CD14-positive monocyte (primary cell): Measurements from ENCODE around the gene NEIL1. TPM values are rescaled to one million over a fixed set of nuclear protein-coding genes. Genes with fewer than 3 reads are reported as not detected.

Source experiments
- DNase-seq, 3 donors: peaks; one replicate each; pipeline ENCODE4 v3.0.0-alpha.2; 2011 to 2022
- H2AFZ ChIP-seq: 2 replicates; pipeline ENCODE4 v1.6.0; 2012; ENCODE audit warnings: mild to moderate bottlenecking, low read depth, low read length, inconsistent platforms; ENCODE audit not compliant: insufficient read depth, poor library complexity, severe bottlenecking
- H3K27ac ChIP-seq, 2 donors: 1 replicate in 1 of 2; 2 replicates in 1 of 2; pipeline ENCODE4 v1.5.1; 2012 to 2013; ENCODE audit warnings: low read length in 2 of 2, control low read depth in 1 of 2, inconsistent platforms in 1 of 2, low read depth in 1 of 2, mild to moderate bottlenecking in 1 of 2
- H3K27me3 ChIP-seq, 2 donors: one replicate each; pipeline versions ENCODE4 v1.6.0 to v1.6.1; 2011 to 2013; ENCODE audit warnings: low read length in 2 of 2; ENCODE audit not compliant: control insufficient read depth in 2 of 2, insufficient read depth in 2 of 2
- H3K36me3 ChIP-seq, 2 donors: replicated peaks in 1 of 2; 1 replicate in 1 of 2; 2 replicates in 1 of 2; pipeline versions ENCODE4 v1.5.1 to v1.6.1; 2012 to 2013; ENCODE audit warnings: low read length in 2 of 2, control low read depth in 1 of 2, inconsistent platforms in 1 of 2, mild to moderate bottlenecking in 1 of 2; ENCODE audit not compliant: insufficient read depth in 2 of 2, control insufficient read depth in 1 of 2
- H3K4me1 ChIP-seq, 2 donors: 1 replicate in 1 of 2; 2 replicates in 1 of 2; pipeline versions ENCODE4 v1.5.1 to v1.6.1; 2012 to 2013; ENCODE audit warnings: low read length in 2 of 2, control low read depth in 1 of 2, inconsistent platforms in 1 of 2, mild to moderate bottlenecking in 1 of 2, moderate library complexity in 1 of 2; ENCODE audit not compliant: insufficient read depth in 2 of 2, control insufficient read depth in 1 of 2
- H3K4me2 ChIP-seq: replicated peaks from 2 replicates; pipeline ENCODE3; 2012; ENCODE audit warnings: low read length, moderate library complexity, mild to moderate bottlenecking; ENCODE audit not compliant: poor library complexity, severe bottlenecking; ENCODE audit errors: extremely low read depth
- H3K4me3 ChIP-seq, 3 experiments: fragments of 200-600 bp in 1 of 3; sonication (generic) in 1 of 3; replicated peaks in 1 of 3; 1 replicate in 2 of 3; 2 replicates in 1 of 3; pipeline ENCODE4 v1.5.1; 2011 to 2013; ENCODE audit warnings: low read length in 3 of 3, mild to moderate bottlenecking in 3 of 3, control low read depth in 2 of 3, low read depth in 2 of 3, inconsistent platforms in 1 of 3, moderate library complexity in 1 of 3
- H3K79me2 ChIP-seq: 2 replicates; pipeline ENCODE4 v1.6.0; 2012; ENCODE audit warnings: mild to moderate bottlenecking, control low read depth, inconsistent platforms, low read length, moderate library complexity; ENCODE audit not compliant: insufficient read depth
- H3K9ac ChIP-seq: 2 replicates; pipeline ENCODE4 v1.6.0; 2017; ENCODE audit warnings: low read length, mild to moderate bottlenecking; ENCODE audit not compliant: insufficient read depth, poor library complexity, severe bottlenecking
- H3K9me3 ChIP-seq, 2 donors: replicated peaks in 1 of 2; 1 replicate in 1 of 2; 2 replicates in 1 of 2; pipeline versions ENCODE4 v1.5.1 to v1.6.1; 2012 to 2013; ENCODE audit warnings: low read length in 2 of 2, control low read depth in 1 of 2; ENCODE audit not compliant: control insufficient read depth in 1 of 2, insufficient read depth in 1 of 2
- H4K20me1 ChIP-seq: 2 replicates; pipeline ENCODE4 v1.6.0; 2012; ENCODE audit warnings: mild to moderate bottlenecking, low read length, control low read depth, moderate library complexity; ENCODE audit not compliant: insufficient read depth
- H3K27ac Mint-ChIP-seq, 7 donors: one replicate each; pipeline ENCODE4 v1.8.0; 2020; ENCODE audit warnings: mild to moderate bottlenecking in 7 of 7, mixed read lengths in 7 of 7, moderate library complexity in 6 of 7, inconsistent platforms in 2 of 7
- H3K27me3 Mint-ChIP-seq, 3 donors: one replicate each; pipeline ENCODE4 v1.8.0; 2021 to 2022; ENCODE audit warnings: low read depth in 3 of 3, mild to moderate bottlenecking in 3 of 3, mixed read lengths in 3 of 3, moderate library complexity in 3 of 3, inconsistent platforms in 1 of 3
- H3K36me3 Mint-ChIP-seq, 2 donors: one replicate each; pipeline ENCODE4 v1.8.0; 2020; ENCODE audit warnings: mixed read lengths in 2 of 2, inconsistent platforms in 1 of 2, mild to moderate bottlenecking in 1 of 2
- H3K4me1 Mint-ChIP-seq: one replicate; pipeline ENCODE4 v1.8.0; 2020; ENCODE audit warnings: mild to moderate bottlenecking, mixed read lengths
- H3K4me3 Mint-ChIP-seq, 2 donors: one replicate each; pipeline ENCODE4 v1.8.0; 2020; ENCODE audit warnings: mild to moderate bottlenecking in 2 of 2, mixed read lengths in 2 of 2, moderate library complexity in 1 of 2
- H3K9me3 Mint-ChIP-seq, 7 donors: one replicate each; pipeline ENCODE4 v1.8.0; 2020 to 2022; ENCODE audit warnings: mixed read lengths in 7 of 7, mild to moderate bottlenecking in 6 of 7, moderate library complexity in 6 of 7, inconsistent platforms in 2 of 7
- WGBS: methylation state at CpG from one replicate; pipeline ENCODE4 v1.1.5; 2013; ENCODE audit warnings: missing lambda C conversion rate; ENCODE audit not compliant: insufficient coverage; 5-methylcytosine and 5-hydroxymethylcytosine counted together
- intact Hi-C, 2 donors: fragments of 100-400 bp; cut with micrococcal nuclease; formaldehyde crosslinking; loops; one replicate each; pipeline versions ENCODE4 v1.15.0 to v1.15.1; 2023
- polyA plus RNA-seq, 3 donors: library from polyadenylated mRNA; depleted of rRNA in 1 of 3; unstranded in 2 of 3; stranded (reverse) in 1 of 3; fragments of 300-500 nt in 2 of 3; fragments of >200 nt in 1 of 3; fragmentation: Illumina TruSeq in 2 of 3; gene quantifications; 1 replicate in 2 of 3; 2 replicates in 1 of 3; pipeline ENCODE4 v1.2.3, GENCODE V29; 2012 to 2021
- TF ChIP-seq, protein P1 (sequence below): fragments of 200-600 bp; IDR thresholded peaks from one replicate; pipeline ENCODE4 v1.8.0; 2022; ENCODE audit warnings: antibody characterized with exemption, mild to moderate bottlenecking

Gene NEIL1
- polyA plus RNA-seq, 3 donors = 0.52 to 6.7 (median 0.53) TPM

GRCh38 chr15:75355369-75355768 lies 8.5 kb downstream of the NEIL1 start:
- no peak for DNase-seq
- peaks cover 17% of the 10 kb centered on the region for H4K20me1 ChIP-seq
- WGBS = 92% methylated on average over 3 of the region's 4 CpGs
- Mint-ChIP-seq H3K27ac (no peak overlapping the region), H3K4me1 (peaks cover 12% of the 10 kb centered on the region), H3K36me3 (peaks cover 44 to 64% of the 10 kb centered on the region in 2 donors), H3K27me3 (peaks cover 2 to 6% (median 4%) of the 10 kb centered on the region in 3 donors), H3K4me3 (no peak overlapping the region), H3K9me3 (no peaks in the 10 kb centered on the region)
- H3K36me3 ChIP-seq = peaks cover 39 to 64% of the 10 kb centered on the region in 2 donors
- no peak overlapping the region for H3K27ac ChIP-seq
- no peak overlapping the region for H2AFZ ChIP-seq
- H3K4me3 ChIP-seq = no peak overlapping the region
- H3K4me2 ChIP-seq = no peak overlapping the region
- H3K4me1 ChIP-seq = peaks cover 2 to 4% of the 10 kb centered on the region in 2 donors
- intact Hi-C loops = no loop called here
- no peaks in the 10 kb centered on the region for H3K9me3 ChIP-seq
- TF ChIP-seq, protein P1, sequence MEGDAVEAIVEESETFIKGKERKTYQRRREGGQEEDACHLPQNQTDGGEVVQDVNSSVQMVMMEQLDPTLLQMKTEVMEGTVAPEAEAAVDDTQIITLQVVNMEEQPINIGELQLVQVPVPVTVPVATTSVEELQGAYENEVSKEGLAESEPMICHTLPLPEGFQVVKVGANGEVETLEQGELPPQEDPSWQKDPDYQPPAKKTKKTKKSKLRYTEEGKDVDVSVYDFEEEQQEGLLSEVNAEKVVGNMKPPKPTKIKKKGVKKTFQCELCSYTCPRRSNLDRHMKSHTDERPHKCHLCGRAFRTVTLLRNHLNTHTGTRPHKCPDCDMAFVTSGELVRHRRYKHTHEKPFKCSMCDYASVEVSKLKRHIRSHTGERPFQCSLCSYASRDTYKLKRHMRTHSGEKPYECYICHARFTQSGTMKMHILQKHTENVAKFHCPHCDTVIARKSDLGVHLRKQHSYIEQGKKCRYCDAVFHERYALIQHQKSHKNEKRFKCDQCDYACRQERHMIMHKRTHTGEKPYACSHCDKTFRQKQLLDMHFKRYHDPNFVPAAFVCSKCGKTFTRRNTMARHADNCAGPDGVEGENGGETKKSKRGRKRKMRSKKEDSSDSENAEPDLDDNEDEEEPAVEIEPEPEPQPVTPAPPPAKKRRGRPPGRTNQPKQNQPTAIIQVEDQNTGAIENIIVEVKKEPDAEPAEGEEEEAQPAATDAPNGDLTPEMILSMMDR = no peak
- no peak overlapping the region for H3K9ac ChIP-seq
- H3K79me2 ChIP-seq = no peaks in the 10 kb centered on the region
- H3K27me3 ChIP-seq = no peaks in the 10 kb centered on the region

- no peaks in the 10 kb centered on the region for H3K79me2 ChIP-seq
- Mint-ChIP-seq H3K9me3 (no peaks in the 10 kb centered on the region), H3K4me3 (no peak overlapping the region), H3K27me3 (peaks cover 2 to 4% (median 2%) of the 10 kb centered on the region in 3 donors), H3K4me1 (peaks cover 7% of the 10 kb centered on the region), H3K36me3 (peaks cover 46 to 70% of the 10 kb centered on the region in 2 donors), H3K27ac (no peak overlapping the region)
- no peaks in the 10 kb centered on the region for H3K9me3 ChIP-seq
- H3K36me3 ChIP-seq = peaks cover 46 to 70% of the 10 kb centered on the region in 2 donors
- intact Hi-C loops = no loop called here
- H3K4me3 ChIP-seq = no peak overlapping the region
- no peak overlapping the region for H3K27ac ChIP-seq
- no peaks in the 10 kb centered on the region for H3K4me1 ChIP-seq
- no peak overlapping the region for H3K9ac ChIP-seq
- H2AFZ ChIP-seq = no peak overlapping the region
- H4K20me1 ChIP-seq = peaks cover 23% of the 10 kb centered on the region
- no peaks in the 10 kb centered on the region for H3K27me3 ChIP-seq
- WGBS = 96% methylated on average over 28 of the region's 28 CpGs
- TF ChIP-seq, protein P1 = no peak
- H3K4me2 ChIP-seq = no peak overlapping the region
- DNase-seq = no peak
These were observed 9.2 kb downstream of the NEIL1 start for GRCh38 chr15:75356006-75356405.
